Breast epithelium (tissue), 3 donors: ENCODE measurements around the gene NT5DC4.

Experiments
- CTCF ChIP-seq, 3 donors: fragments of 450-650 bp; IDR thresholded peaks; one replicate each; pipeline ENCODE4 v1.5.1; 2016 to 2017; ENCODE audit warnings: antibody characterized with exemption in 3 of 3, mild to moderate bottlenecking in 3 of 3, moderate library complexity in 3 of 3
- POLR2A ChIP-seq: fragments of 450-650 bp; IDR thresholded peaks from one replicate; pipeline ENCODE4 v1.6.1; 2016; ENCODE audit warnings: antibody characterized with exemption, mild to moderate bottlenecking, moderate library complexity
- POLR2AphosphoS5 ChIP-seq, 3 donors: sonication (generic); formaldehyde crosslinking; IDR thresholded peaks; one replicate each; pipeline ENCODE4 v1.6.1; 2017; ENCODE audit warnings: antibody characterized with exemption in 3 of 3

- TF ChIP-seq CTCF (IDR thresholded peaks at IDR 0.05), result no peak
- no peak for TF ChIP-seq POLR2A
- TF ChIP-seq POLR2AphosphoS5 (IDR thresholded peaks at IDR 0.05), result no peak
These were observed 7.3 kb upstream of the NT5DC4 start for GRCh38 chr2:112713585-112713925.
